Testis (tissue), 2 donors: ENCODE results near the gene TIPARP.

Source experiments
- CTCF ChIP-seq, 3 experiments: fragments of 450-650 bp in 2 of 3; fragments of 200-600 bp in 1 of 3; sonication (generic) in 1 of 3; IDR thresholded peaks; one replicate each; pipeline ENCODE4 v1.5.1; 2016 to 2019; ENCODE audit warnings: antibody characterized with exemption in 3 of 3, mild to moderate bottlenecking in 2 of 3, moderate library complexity in 1 of 3
- POLR2A ChIP-seq: fragments of 450-650 bp; IDR thresholded peaks from one replicate; pipeline ENCODE4 v1.6.1; 2017; ENCODE audit warnings: antibody characterized with exemption, mild to moderate bottlenecking, moderate library complexity

GRCh38 chr3:156704370-156705036 is 30.1 kb downstream of the TIPARP start:
- no peak for TF ChIP-seq CTCF (IDR thresholded peaks at IDR 0.05)
- no peak for TF ChIP-seq POLR2A
